HEK293 (cell line): ENCODE measurements around the gene ZAP70.

Experiments used
- CTCF ChIA-PET: fragments of 350-600 bp; formaldehyde crosslinking; extraction: SDS; loops from one replicate; lab custom pipeline; 2021; ENCODE audit warnings: antibody characterized with exemption; lab: Yijun Ruan, JAX
- POLR2A ChIA-PET: fragments of 300-600 bp; formaldehyde crosslinking; extraction: SDS; loops from one replicate; lab custom pipeline; 2020; ENCODE audit warnings: antibody characterized with exemption, inconsistent platforms; lab: Yijun Ruan, JAX
- H3K27ac ChIP-seq: fragments of 200-500 bp; sonication (Bioruptor generic); 2 replicates; pipeline ENCODE4 v1.5.1; 2014; ENCODE audit warnings: low read depth, low read length, control low read depth, inconsistent platforms; ENCODE audit errors: extremely low read depth
- H3K36me3 ChIP-seq, 2 experiments: fragments of 200-500 bp in 1 of 2; sonication (Bioruptor generic) in 1 of 2; 1 replicate in 1 of 2; 2 replicates in 1 of 2; pipeline ENCODE4 v1.5.1; 2014 to 2017; ENCODE audit warnings: inconsistent platforms in 2 of 2, low read length in 2 of 2; ENCODE audit not compliant: control insufficient read depth in 2 of 2, insufficient read depth in 1 of 2
- H3K4me1 ChIP-seq: fragments of 200-500 bp; sonication (Bioruptor generic); 2 replicates; pipeline ENCODE4 v1.5.1; 2014; ENCODE audit warnings: mild to moderate bottlenecking, low read length, inconsistent platforms; ENCODE audit not compliant: control insufficient read depth, insufficient read depth
- H3K4me3 ChIP-seq: 2 replicates; pipeline ENCODE4 v1.5.1; 2011; ENCODE audit warnings: low read depth, mild to moderate bottlenecking, control low read depth, low read length, moderate library complexity
- H3K9me3 ChIP-seq: fragments of 200-500 bp; sonication (Bioruptor generic); 2 replicates; pipeline ENCODE4 v1.5.1; 2014; ENCODE audit warnings: low read depth, low read length, inconsistent platforms; ENCODE audit not compliant: control insufficient read depth, insufficient read depth
- BCL11A ChIP-seq: fragments of 450-650 bp; formaldehyde crosslinking; IDR thresholded peaks from 2 replicates; pipeline ENCODE4 v1.5.1; 2016; ENCODE audit warnings: low read depth, missing biosample characterization, missing genetic modification characterization
- EGR2 ChIP-seq: fragments of 450-650 bp; formaldehyde crosslinking; IDR thresholded peaks from 2 replicates; pipeline ENCODE4 v1.5.1; 2016; ENCODE audit warnings: low read depth, missing biosample characterization, missing genetic modification characterization
- GLIS1 ChIP-seq: fragments of 450-650 bp; formaldehyde crosslinking; IDR thresholded peaks from 2 replicates; pipeline ENCODE4 v1.5.1; 2016; ENCODE audit warnings: missing biosample characterization, missing genetic modification characterization
- SCRT1 ChIP-seq: fragments of 450-650 bp; formaldehyde crosslinking; IDR thresholded peaks from 2 replicates; pipeline ENCODE4 v1.5.1; 2016; ENCODE audit warnings: missing biosample characterization, missing genetic modification characterization, borderline replicate concordance
- SCRT2 ChIP-seq: fragments of 450-650 bp; formaldehyde crosslinking; IDR thresholded peaks from 2 replicates; pipeline ENCODE4 v1.5.1; 2016; ENCODE audit warnings: missing biosample characterization, missing genetic modification characterization
- SETDB1 ChIP-seq: IDR thresholded peaks from one replicate; pipeline ENCODE4 v1.6.1; 2017; ENCODE audit warnings: mild to moderate bottlenecking, low read length, moderate library complexity, mixed read lengths; ENCODE audit not compliant: insufficient read length
- ZBTB20 ChIP-seq: fragments of 450-650 bp; formaldehyde crosslinking; IDR thresholded peaks from 2 replicates; pipeline ENCODE4 v1.5.1; 2016; ENCODE audit warnings: missing biosample characterization, missing genetic modification characterization
- ZNF133 ChIP-seq: fragments of 450-650 bp; formaldehyde crosslinking; IDR thresholded peaks from 2 replicates; pipeline ENCODE4 v1.5.1; 2016; ENCODE audit warnings: missing biosample characterization, missing genetic modification characterization
- ZNF157 ChIP-seq: fragments of 450-650 bp; formaldehyde crosslinking; IDR thresholded peaks from 2 replicates; pipeline ENCODE4 v1.5.1; 2016; ENCODE audit warnings: missing biosample characterization, missing genetic modification characterization
- ZNF19 ChIP-seq: fragments of 450-650 bp; formaldehyde crosslinking; IDR thresholded peaks from 2 replicates; pipeline ENCODE4; 2016; ENCODE audit warnings: missing biosample characterization, missing genetic modification characterization, low read depth
- ZNF223 ChIP-seq: fragments of 450-650 bp; formaldehyde crosslinking; IDR thresholded peaks from 2 replicates; pipeline ENCODE4 v1.5.1; 2016; ENCODE audit warnings: missing biosample characterization, missing genetic modification characterization
- ZNF354C ChIP-seq: fragments of 450-650 bp; formaldehyde crosslinking; IDR thresholded peaks from 2 replicates; pipeline ENCODE4 v1.5.1; 2016; ENCODE audit warnings: missing biosample characterization, missing genetic modification characterization, low read depth, borderline replicate concordance
- ZNF549 ChIP-seq: fragments of 450-650 bp; IDR thresholded peaks from 2 replicates; pipeline ENCODE4 v1.5.1; 2018; ENCODE audit warnings: missing biosample characterization, missing genetic modification characterization, mild to moderate bottlenecking, inconsistent platforms, moderate library complexity
- ZNF791 ChIP-seq: fragments of 450-650 bp; formaldehyde crosslinking; IDR thresholded peaks from 2 replicates; pipeline ENCODE4 v1.5.1; 2016; ENCODE audit warnings: missing biosample characterization, missing genetic modification characterization
- ZSCAN23 ChIP-seq: fragments of 450-650 bp; formaldehyde crosslinking; IDR thresholded peaks from 2 replicates; pipeline ENCODE4 v1.5.1; 2016; ENCODE audit warnings: missing biosample characterization, missing genetic modification characterization
- TF ChIP-seq, protein P1 (sequence below): fragments of 450-650 bp; formaldehyde crosslinking; IDR thresholded peaks from 2 replicates; pipeline ENCODE4 v1.5.1; 2017; ENCODE audit warnings: missing biosample characterization, missing genetic modification characterization
- TF ChIP-seq, protein P2 (sequence below): fragments of 450-650 bp; formaldehyde crosslinking; IDR thresholded peaks from 2 replicates; pipeline ENCODE4 v1.5.0; 2017; ENCODE audit warnings: missing biosample characterization, missing genetic modification characterization, borderline replicate concordance
- TF ChIP-seq, protein P3 (sequence below): fragments of 450-650 bp; formaldehyde crosslinking; IDR thresholded peaks from 2 replicates; pipeline ENCODE4 v1.5.1; 2016; ENCODE audit warnings: missing biosample characterization, missing genetic modification characterization
- TF ChIP-seq, protein P4 (sequence below): fragments of 450-650 bp; formaldehyde crosslinking; IDR thresholded peaks from 2 replicates; pipeline ENCODE4 v1.5.1; 2016; ENCODE audit warnings: missing biosample characterization, missing genetic modification characterization
- TF ChIP-seq, protein P5 (sequence below): fragments of 450-650 bp; formaldehyde crosslinking; IDR thresholded peaks from 2 replicates; pipeline ENCODE4 v1.5.1; 2016; ENCODE audit warnings: missing biosample characterization, missing genetic modification characterization

ZAP70 gene

DNA sequence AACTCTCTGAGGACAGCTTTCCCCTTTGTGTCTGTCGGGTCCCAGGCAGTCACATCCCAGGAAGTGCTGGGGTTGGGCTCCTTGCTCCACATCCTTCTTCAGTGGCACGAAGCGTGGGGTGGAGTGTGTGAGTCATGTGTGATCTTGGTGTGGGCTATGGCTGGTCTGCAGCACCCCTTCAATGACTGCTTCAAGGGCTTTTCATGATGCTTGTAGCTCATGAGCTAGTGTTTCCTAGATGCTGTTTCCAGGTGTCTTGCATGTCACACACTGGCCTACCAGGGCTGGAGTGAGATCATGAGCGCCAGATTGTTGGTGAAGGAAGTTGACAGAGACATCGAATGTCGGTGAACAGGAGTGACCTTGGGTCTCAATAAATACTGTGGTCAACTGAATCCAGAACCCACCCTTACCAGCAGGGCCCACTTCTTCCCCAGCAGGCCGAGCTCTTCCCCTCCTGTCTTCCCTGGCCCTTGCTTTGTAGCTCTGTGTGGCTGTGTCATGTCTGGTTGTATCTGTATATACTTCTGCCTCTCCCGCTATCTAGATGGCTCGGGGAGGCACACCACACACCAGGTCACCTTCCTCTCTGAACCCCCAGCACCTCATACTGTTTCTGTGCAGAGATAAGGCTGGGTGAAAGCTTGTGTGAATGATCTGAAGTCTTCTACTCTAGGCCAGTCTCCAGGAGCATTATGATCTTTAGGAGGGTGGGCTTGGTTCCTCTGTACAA lies 40.0 kb upstream of the ZAP70 start:
- ChIA-PET CTCF (interaction anchor here (1.2 kb wide), 2 partner anchors 9 to 82 kb away, joined by 3 to 5 read pairs; partner anchors contain the start of gene ACTR1B), POLR2A (no interaction called here)
- TF ChIP-seq ZNF133 (tag by site-specific recombination): no peak
- no peak overlapping the region for H3K27ac ChIP-seq
- H3K4me1 ChIP-seq: no peaks in the 10 kb centered on the region
- H3K36me3 ChIP-seq: no peaks in the 10 kb centered on the region
- no peaks in the 10 kb centered on the region for H3K9me3 ChIP-seq
- no peak overlapping the region for H3K4me3 ChIP-seq

DNA sequence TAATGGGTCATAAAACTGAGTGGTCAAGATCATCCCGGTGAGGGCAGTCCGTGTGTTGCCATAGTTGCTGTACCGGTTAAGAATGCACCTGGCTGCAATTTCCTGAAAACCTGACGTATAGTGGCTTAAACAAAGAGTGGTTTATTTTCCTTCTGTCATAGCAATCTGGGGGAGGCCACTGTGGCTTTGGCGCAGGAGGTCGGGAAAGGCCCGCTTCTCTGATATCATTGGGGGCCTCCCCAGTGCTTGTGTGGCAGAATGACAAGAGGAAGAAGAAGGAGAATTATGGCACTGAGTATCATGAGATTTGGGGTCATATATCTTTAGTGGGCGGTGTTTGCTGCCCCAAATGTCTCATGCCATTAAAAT lies 39.5 kb upstream of the ZAP70 start:
- Histone ChIP-seq H3K4me3 (no peak overlapping the region), H3K9me3 (no peaks in the 10 kb centered on the region), H3K36me3 (no peaks in the 10 kb centered on the region), H3K27ac (no peak overlapping the region), H3K4me1 (no peaks in the 10 kb centered on the region)
- ChIA-PET CTCF (interaction anchor here (1.2 kb wide), 2 partner anchors 10 to 83 kb away, joined by 3 to 5 read pairs; partner anchors contain the start of gene ACTR1B), POLR2A (no interaction called here)
- TF ChIP-seq SETDB1 (no peak), SCRT2 (no peak), BCL11A (no peak), ZNF354C (tag by site-specific recombination) (no peak), ZNF157 (tag by site-specific recombination) (no peak), ZSCAN23 (no peak), ZNF791 (tag by site-specific recombination) (no peak), EGR2 (tag by site-specific recombination) (no peak), ZNF19 (tag by site-specific recombination) (no peak), SCRT1 (tag by site-specific recombination) (no peak), ZNF549 (tag by site-specific recombination) (no peak), ZNF223 (no peak), ZBTB20 (tag by site-specific recombination) (no peak), ZNF133 (tag by site-specific recombination) (no peak), GLIS1 (tag by site-specific recombination) (no peak)
- TF ChIP-seq, protein P1, sequence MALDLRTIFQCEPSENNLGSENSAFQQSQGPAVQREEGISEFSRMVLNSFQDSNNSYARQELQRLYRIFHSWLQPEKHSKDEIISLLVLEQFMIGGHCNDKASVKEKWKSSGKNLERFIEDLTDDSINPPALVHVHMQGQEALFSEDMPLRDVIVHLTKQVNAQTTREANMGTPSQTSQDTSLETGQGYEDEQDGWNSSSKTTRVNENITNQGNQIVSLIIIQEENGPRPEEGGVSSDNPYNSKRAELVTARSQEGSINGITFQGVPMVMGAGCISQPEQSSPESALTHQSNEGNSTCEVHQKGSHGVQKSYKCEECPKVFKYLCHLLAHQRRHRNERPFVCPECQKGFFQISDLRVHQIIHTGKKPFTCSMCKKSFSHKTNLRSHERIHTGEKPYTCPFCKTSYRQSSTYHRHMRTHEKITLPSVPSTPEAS: no peak
- TF ChIP-seq, protein P2, sequence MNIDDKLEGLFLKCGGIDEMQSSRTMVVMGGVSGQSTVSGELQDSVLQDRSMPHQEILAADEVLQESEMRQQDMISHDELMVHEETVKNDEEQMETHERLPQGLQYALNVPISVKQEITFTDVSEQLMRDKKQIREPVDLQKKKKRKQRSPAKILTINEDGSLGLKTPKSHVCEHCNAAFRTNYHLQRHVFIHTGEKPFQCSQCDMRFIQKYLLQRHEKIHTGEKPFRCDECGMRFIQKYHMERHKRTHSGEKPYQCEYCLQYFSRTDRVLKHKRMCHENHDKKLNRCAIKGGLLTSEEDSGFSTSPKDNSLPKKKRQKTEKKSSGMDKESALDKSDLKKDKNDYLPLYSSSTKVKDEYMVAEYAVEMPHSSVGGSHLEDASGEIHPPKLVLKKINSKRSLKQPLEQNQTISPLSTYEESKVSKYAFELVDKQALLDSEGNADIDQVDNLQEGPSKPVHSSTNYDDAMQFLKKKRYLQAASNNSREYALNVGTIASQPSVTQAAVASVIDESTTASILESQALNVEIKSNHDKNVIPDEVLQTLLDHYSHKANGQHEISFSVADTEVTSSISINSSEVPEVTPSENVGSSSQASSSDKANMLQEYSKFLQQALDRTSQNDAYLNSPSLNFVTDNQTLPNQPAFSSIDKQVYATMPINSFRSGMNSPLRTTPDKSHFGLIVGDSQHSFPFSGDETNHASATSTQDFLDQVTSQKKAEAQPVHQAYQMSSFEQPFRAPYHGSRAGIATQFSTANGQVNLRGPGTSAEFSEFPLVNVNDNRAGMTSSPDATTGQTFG (tag by site-specific recombination): no peak
- TF ChIP-seq, protein P3, sequence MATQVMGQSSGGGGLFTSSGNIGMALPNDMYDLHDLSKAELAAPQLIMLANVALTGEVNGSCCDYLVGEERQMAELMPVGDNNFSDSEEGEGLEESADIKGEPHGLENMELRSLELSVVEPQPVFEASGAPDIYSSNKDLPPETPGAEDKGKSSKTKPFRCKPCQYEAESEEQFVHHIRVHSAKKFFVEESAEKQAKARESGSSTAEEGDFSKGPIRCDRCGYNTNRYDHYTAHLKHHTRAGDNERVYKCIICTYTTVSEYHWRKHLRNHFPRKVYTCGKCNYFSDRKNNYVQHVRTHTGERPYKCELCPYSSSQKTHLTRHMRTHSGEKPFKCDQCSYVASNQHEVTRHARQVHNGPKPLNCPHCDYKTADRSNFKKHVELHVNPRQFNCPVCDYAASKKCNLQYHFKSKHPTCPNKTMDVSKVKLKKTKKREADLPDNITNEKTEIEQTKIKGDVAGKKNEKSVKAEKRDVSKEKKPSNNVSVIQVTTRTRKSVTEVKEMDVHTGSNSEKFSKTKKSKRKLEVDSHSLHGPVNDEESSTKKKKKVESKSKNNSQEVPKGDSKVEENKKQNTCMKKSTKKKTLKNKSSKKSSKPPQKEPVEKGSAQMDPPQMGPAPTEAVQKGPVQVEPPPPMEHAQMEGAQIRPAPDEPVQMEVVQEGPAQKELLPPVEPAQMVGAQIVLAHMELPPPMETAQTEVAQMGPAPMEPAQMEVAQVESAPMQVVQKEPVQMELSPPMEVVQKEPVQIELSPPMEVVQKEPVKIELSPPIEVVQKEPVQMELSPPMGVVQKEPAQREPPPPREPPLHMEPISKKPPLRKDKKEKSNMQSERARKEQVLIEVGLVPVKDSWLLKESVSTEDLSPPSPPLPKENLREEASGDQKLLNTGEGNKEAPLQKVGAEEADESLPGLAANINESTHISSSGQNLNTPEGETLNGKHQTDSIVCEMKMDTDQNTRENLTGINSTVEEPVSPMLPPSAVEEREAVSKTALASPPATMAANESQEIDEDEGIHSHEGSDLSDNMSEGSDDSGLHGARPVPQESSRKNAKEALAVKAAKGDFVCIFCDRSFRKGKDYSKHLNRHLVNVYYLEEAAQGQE (tag by site-specific recombination): no peak
- TF ChIP-seq, protein P4, sequence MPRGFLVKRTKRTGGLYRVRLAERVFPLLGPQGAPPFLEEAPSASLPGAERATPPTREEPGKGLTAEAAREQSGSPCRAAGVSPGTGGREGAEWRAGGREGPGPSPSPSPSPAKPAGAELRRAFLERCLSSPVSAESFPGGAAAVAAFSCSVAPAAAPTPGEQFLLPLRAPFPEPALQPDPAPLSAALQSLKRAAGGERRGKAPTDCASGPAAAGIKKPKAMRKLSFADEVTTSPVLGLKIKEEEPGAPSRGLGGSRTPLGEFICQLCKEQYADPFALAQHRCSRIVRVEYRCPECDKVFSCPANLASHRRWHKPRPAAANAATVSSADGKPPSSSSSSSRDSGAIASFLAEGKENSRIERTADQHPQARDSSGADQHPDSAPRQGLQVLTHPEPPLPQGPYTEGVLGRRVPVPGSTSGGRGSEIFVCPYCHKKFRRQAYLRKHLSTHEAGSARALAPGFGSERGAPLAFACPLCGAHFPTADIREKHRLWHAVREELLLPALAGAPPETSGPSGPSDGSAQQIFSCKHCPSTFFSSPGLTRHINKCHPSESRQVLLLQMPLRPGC: no peak
- TF ChIP-seq, protein P5, sequence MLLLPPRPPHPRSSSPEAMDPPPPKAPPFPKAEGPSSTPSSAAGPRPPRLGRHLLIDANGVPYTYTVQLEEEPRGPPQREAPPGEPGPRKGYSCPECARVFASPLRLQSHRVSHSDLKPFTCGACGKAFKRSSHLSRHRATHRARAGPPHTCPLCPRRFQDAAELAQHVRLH (tag by site-specific recombination): no peak
